Smooth muscle cell (in vitro differentiated cells): ENCODE results near the gene WDR82. TPM values are rescaled to one million over a fixed set of nuclear protein-coding genes. Genes with fewer than 3 reads are reported as not detected.

Experiments
- DNase-seq: peaks from one replicate; lab custom pipeline; 2025; ENCODE audit not compliant: unreplicated experiment; lab: John Stamatoyannopoulos, UW
- H2AFZ ChIP-seq: fragments of 200-600 bp; sonication (generic); 2 replicates; pipeline ENCODE4 v1.6.0; 2016; ENCODE audit warnings: antibody characterized with exemption, low read depth, mild to moderate bottlenecking
- H3F3A ChIP-seq: fragments of 200-600 bp; sonication (generic); 2 replicates; pipeline ENCODE4 v1.6.0; 2017; ENCODE audit warnings: antibody characterized with exemption, low read depth
- H3K27ac ChIP-seq: fragments of 200-600 bp; sonication (generic); 2 replicates; pipeline ENCODE4 v1.5.1; 2016; ENCODE audit warnings: low read depth, mild to moderate bottlenecking
- H3K27me3 ChIP-seq: fragments of 200-600 bp; sonication (generic); 2 replicates; pipeline ENCODE4 v1.6.1; 2016; ENCODE audit warnings: low read depth, mild to moderate bottlenecking
- H3K36me3 ChIP-seq: fragments of 200-600 bp; sonication (generic); 2 replicates; pipeline ENCODE4 v1.5.1; 2016; ENCODE audit warnings: low read depth
- H3K4me1 ChIP-seq: fragments of 200-600 bp; sonication (generic); 2 replicates; pipeline ENCODE4 v1.5.1; 2016; ENCODE audit warnings: low read depth
- H3K4me2 ChIP-seq: fragments of 200-600 bp; sonication (generic); 2 replicates; pipeline ENCODE4 v1.6.0; 2016; ENCODE audit warnings: mild to moderate bottlenecking
- H3K4me3 ChIP-seq: fragments of 200-600 bp; sonication (generic); 2 replicates; pipeline ENCODE4 v1.5.1; 2016; ENCODE audit warnings: mild to moderate bottlenecking
- H3K79me2 ChIP-seq: fragments of 200-600 bp; sonication (generic); 2 replicates; pipeline ENCODE4 v1.6.0; 2016; ENCODE audit warnings: low read depth, mild to moderate bottlenecking
- H3K9ac ChIP-seq: fragments of 200-600 bp; sonication (generic); 2 replicates; pipeline ENCODE4 v1.6.0; 2016; ENCODE audit warnings: low read depth
- H3K9me3 ChIP-seq: fragments of 200-600 bp; sonication (generic); replicated peaks from 2 replicates; pipeline ENCODE4 v1.5.1; 2016; ENCODE audit warnings: low read depth
- H4K20me1 ChIP-seq: fragments of 200-600 bp; sonication (generic); 2 replicates; pipeline ENCODE4 v1.6.0; 2016; ENCODE audit warnings: low read depth
- WGBS: methylation state at CpG from one replicate; pipeline ENCODE4 v1.1.7; 2016; ENCODE audit warnings: low lambda C conversion rate; 5-methylcytosine and 5-hydroxymethylcytosine counted together
- polyA plus RNA-seq: library from polyadenylated mRNA; unstranded; fragments of >200 nt; fragmentation: Nextera tagmentation; extraction: Ambion mirVana; gene quantifications from 2 replicates; pipeline ENCODE4 v1.2.1, GENCODE V29; 2016
- total RNA-seq: library from RNA; depleted of rRNA; stranded (reverse); fragments of >200 nt; gene quantifications from 2 replicates; pipeline ENCODE4 v1.2.3, GENCODE V29; 2014
- TF ChIP-seq, protein P1 (sequence below): fragments of 200-600 bp; sonication (generic); IDR thresholded peaks from 2 replicates; pipeline ENCODE4 v1.5.1; 2017; ENCODE audit warnings: borderline replicate concordance, mild to moderate bottlenecking, antibody characterized with exemption; ENCODE audit not compliant: insufficient read depth, poor library complexity, severe bottlenecking

WDR82 gene
- total and polyA plus RNA-seq, 2 experiments from 2014 or later: 26.1 to 48.3 TPM

DNA sequence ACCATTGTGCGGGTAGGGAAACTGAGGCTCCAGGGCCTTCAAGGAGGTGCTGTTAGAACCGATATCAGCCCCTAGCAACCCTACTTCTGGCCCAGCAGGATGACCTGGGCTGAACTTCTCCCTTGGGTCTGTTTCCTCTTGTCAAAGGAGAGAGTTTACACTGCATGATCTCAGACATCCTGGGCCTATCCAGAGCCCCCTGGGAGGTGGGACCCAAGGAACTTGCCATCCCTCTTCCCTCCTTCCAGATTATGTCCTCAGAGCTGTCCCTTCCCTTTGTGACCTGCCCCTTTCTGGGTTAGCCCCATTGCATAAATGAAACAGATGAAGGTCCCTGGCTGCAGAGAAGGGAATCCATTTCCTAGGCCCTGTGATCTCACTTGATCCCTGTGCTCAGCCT is 25.4 kb upstream of the WDR82 start:
- WGBS: 100% methylated on average over 2 of the region's 2 CpGs
- no peaks in the 10 kb centered on the region for H3K36me3 ChIP-seq

DNA sequence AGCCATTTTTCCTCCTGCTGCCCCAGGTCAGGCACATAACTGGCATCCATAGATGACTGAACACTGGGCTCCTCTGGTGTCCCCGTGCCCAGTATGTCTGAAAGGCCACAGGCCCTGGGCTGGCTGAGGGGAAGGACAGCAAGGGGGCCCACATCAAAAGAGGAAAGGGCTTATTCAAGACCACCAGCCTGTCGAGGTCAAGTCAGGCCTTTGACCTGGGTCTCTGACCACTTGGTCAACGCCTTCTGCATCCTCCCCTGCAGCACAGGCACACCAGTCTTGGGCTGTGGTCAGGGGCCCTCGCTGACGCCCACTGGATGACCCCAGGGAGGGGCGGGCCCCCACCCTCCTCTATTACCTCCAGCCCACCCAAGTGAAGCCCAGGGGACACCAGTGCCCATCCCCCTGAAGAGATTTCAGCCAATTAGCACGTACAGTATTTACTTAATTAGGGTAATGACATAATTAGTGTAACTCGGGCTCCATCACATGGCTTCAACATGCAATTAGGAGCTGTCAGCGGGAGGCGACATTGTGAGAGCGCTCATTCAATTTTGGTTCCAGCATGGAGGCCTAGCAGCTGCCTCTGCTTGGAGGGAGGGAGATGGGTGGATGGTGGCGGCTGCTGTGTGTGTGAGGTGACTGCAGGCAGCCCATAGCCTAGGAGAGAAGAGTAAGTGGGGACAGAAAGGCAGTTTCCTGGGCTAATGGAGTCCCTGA is 24.1 kb upstream of the WDR82 start:
- 86% methylated on average over 11 of the region's 12 CpGs for WGBS
- H4K20me1 ChIP-seq: no peaks in the 10 kb centered on the region
- H3K79me2 ChIP-seq: no peaks in the 10 kb centered on the region

More for the DNA sequence above, 25.4 kb upstream of the WDR82 start:
- TF ChIP-seq, protein P1, sequence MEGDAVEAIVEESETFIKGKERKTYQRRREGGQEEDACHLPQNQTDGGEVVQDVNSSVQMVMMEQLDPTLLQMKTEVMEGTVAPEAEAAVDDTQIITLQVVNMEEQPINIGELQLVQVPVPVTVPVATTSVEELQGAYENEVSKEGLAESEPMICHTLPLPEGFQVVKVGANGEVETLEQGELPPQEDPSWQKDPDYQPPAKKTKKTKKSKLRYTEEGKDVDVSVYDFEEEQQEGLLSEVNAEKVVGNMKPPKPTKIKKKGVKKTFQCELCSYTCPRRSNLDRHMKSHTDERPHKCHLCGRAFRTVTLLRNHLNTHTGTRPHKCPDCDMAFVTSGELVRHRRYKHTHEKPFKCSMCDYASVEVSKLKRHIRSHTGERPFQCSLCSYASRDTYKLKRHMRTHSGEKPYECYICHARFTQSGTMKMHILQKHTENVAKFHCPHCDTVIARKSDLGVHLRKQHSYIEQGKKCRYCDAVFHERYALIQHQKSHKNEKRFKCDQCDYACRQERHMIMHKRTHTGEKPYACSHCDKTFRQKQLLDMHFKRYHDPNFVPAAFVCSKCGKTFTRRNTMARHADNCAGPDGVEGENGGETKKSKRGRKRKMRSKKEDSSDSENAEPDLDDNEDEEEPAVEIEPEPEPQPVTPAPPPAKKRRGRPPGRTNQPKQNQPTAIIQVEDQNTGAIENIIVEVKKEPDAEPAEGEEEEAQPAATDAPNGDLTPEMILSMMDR: no peak
- no peaks in the 10 kb centered on the region for H3K27me3 ChIP-seq
- H3K4me1 ChIP-seq: peaks cover 17% of the 10 kb centered on the region
- no peak overlapping the region for H2AFZ ChIP-seq
- no peak for DNase-seq
- peaks cover 5% of the 10 kb centered on the region for H3F3A ChIP-seq
- no peaks in the 10 kb centered on the region for H3K9me3 ChIP-seq
- no peak overlapping the region for H3K9ac ChIP-seq
- no peaks in the 10 kb centered on the region for H4K20me1 ChIP-seq
- H3K79me2 ChIP-seq: no peaks in the 10 kb centered on the region
- no peak overlapping the region for H3K4me3 ChIP-seq
- no peak overlapping the region for H3K27ac ChIP-seq
- no peak overlapping the region for H3K4me2 ChIP-seq

DNA sequence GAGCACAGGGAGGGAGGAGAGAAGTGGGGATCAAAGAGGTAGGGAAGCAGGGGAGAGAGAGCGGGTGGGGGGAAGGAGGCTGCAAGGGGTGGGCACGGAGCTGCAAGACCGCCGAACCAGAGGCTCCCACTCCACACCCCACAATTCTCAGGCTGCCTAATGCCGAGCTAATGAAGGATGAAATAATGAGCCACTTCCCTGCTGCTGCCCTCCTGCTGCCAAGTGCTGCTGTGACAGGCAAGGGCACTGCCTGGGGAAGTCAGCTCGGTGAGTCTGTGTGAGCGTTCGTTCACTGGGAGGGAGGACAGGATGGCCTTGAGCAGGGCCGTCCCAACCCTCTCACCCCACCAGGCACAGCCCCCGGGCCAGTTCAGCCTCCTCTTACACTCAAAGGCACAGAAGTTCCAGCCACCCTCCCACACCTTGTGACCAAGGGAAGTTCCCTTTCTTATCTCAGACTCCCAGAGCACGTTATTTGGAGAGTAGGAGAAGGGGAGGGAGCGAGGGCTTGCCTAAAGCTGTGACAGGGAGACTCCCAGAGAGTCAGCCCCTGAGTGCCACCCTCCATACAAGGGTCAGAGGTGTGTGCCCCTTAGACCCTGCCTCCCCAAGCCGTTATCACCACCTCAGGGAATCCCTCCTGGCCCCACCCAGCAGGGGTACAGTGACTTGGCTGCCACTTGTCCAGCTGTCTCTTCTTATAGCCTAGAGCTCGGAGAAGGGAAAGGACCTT is 21.6 kb upstream of the WDR82 start:
- H3K4me1 ChIP-seq: peaks cover 26% of the 10 kb centered on the region
- no peaks in the 10 kb centered on the region for H3K79me2 ChIP-seq
- H3K9me3 ChIP-seq: no peaks in the 10 kb centered on the region
- WGBS: 19% methylated on average over 12 of the region's 14 CpGs
- DNase-seq: peak; percentile 26
- no peaks in the 10 kb centered on the region for H3K27me3 ChIP-seq
- TF ChIP-seq, protein P1: no peak
- H3K36me3 ChIP-seq: no peaks in the 10 kb centered on the region
- peak overlapping the region; percentile 90 for H3K27ac ChIP-seq
- peak overlapping the region; percentile 52 for H3K9ac ChIP-seq
- H3F3A ChIP-seq: peaks cover 5% of the 10 kb centered on the region
- no peaks in the 10 kb centered on the region for H4K20me1 ChIP-seq
- peak overlapping the region; percentile 81 for H3K4me2 ChIP-seq
- H3K4me3 ChIP-seq: no peak overlapping the region
- H2AFZ ChIP-seq: no peak overlapping the region

More for the DNA sequence above, 24.1 kb upstream of the WDR82 start:
- DNase-seq: no peak
- Histone ChIP-seq H3K4me2 (no peak overlapping the region), H3K27me3 (no peaks in the 10 kb centered on the region), H3K9ac (no peak overlapping the region), H3K4me3 (no peak overlapping the region), H3K36me3 (no peaks in the 10 kb centered on the region), H3F3A (peaks cover 5% of the 10 kb centered on the region), H2AFZ (no peak overlapping the region), H3K27ac (no peak overlapping the region), H3K9me3 (no peaks in the 10 kb centered on the region), H3K4me1 (peaks cover 26% of the 10 kb centered on the region)
- TF ChIP-seq, protein P1: no peak
